Right renal cortex interstitium (tissue), 3 donors: ENCODE results near the gene IFITM1. TPM values are rescaled to one million over a fixed set of nuclear protein-coding genes. Genes with fewer than 3 reads are reported as not detected.

ENCODE experiments used
- DNase-seq, 3 donors: peaks; one replicate each; pipeline ENCODE4 v3.0.0-alpha.2; 2013; ENCODE audit warnings: low read depth in 3 of 3, low spot score in 2 of 3
- polyA plus RNA-seq, 3 donors: library from polyadenylated mRNA; unstranded; fragments of 120-200 nt; gene quantifications; one replicate each; pipeline ENCODE4 v1.2.1, GENCODE V29; 2013; ENCODE audit not compliant: insufficient read length in 3 of 3

The IFITM1 gene
- polyA plus RNA-seq, 3 donors, result 33.9 to 45.6 (median 43.5) TPM

- no peak for DNase-seq
Observed at GRCh38 chr11:293271-293851, 20.5 kb upstream of the IFITM1 start.

GRCh38 chr11:293852-294661 is 19.8 kb upstream of the IFITM1 start:
- no peak for DNase-seq

GRCh38 chr11:294780-295179 is 19.1 kb upstream of the IFITM1 start:
- no peak for DNase-seq

GRCh38 chr11:295351-296170 is 18.3 kb upstream of the IFITM1 start:
- DNase-seq, result no peak

- no peak for DNase-seq
Observed at GRCh38 chr11:296171-297050, 17.4 kb upstream of the IFITM1 start.

- no peak for DNase-seq
Observed at GRCh38 chr11:297051-297585, 16.7 kb upstream of the IFITM1 start.

- no peak for DNase-seq
Observed at GRCh38 chr11:297586-298405, 16.0 kb upstream of the IFITM1 start.

- DNase-seq, result no peak
Observed at GRCh38 chr11:298406-299065, 15.3 kb upstream of the IFITM1 start.

- no peak for DNase-seq
Observed at GRCh38 chr11:299081-299891, 14.6 kb upstream of the IFITM1 start, which contains the start of gene IFITM5. TSS of gene IFITM5 (minus strand) at chr11:299526. CDS start at chr11:299490, 36 bp downstream.

GRCh38 chr11:299951-300735 is 13.7 kb upstream of the IFITM1 start:
- no peak for DNase-seq

- no peak for DNase-seq
Observed at GRCh38 chr11:303363-303762, 10.5 kb upstream of the IFITM1 start.

- no peak for DNase-seq
Observed at GRCh38 chr11:304061-304506, 9.8 kb upstream of the IFITM1 start.

- peak in 1 of 3 donors; percentile 65 for DNase-seq
Observed at GRCh38 chr11:304915-305843, 8.7 kb upstream of the IFITM1 start.

GRCh38 chr11:305844-306211 is 8.0 kb upstream of the IFITM1 start:
- DNase-seq, result no peak

GRCh38 chr11:306645-307371 is 7.0 kb upstream of the IFITM1 start:
- no peak for DNase-seq
